NCI-H226 (cell line): Measurements from ENCODE around the gene MED27.
A peak's percentile ranks its signal among the peaks of the same experiment; 100 is the strongest.

Experiments
- DNase-seq: peaks from one replicate; pipeline ENCODE4 v3.0.0-alpha.2; 2015

MED27 gene

DNA sequence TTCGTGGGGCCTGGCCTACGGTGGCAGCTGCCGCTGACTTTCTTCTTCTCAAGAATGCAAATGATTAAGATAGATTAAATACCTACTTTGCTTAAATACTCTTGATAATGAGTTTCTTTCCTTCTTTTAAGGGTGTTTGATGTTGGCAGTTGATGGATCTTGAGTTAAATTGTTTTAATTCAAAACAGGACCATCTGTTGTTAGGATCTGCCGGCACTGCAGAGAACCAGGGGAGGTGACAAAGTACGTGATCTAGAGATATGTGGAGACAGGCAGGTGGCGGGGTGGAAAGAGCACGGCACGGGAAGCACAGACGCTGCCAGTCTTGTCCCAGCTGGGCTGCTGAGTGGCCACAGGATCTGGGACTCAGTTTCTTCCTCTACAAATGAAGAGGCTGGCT is 37.9 kb downstream of the MED27 start:
- DNase-seq, result no peak

DNA sequence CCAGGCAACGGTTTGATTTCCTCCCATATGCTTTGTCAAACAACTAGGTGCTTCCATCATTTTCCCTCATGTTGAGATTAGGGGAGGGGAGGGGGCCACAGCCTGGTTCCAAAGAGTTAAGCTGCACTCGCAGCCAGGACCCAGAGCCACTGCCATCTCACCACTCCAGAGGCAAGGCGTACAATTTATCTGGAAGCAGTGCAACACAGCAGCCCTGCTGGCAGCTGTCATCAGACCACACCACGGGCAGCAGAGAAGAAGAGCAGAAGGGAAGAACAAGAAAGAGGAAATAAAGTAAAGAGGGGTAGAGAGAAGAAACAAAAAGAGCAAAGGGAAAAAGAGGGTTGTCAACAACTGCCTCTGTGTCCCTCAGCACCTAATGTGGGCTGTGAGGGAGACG is 38.9 kb downstream of the MED27 start:
- no peak for DNase-seq

DNA sequence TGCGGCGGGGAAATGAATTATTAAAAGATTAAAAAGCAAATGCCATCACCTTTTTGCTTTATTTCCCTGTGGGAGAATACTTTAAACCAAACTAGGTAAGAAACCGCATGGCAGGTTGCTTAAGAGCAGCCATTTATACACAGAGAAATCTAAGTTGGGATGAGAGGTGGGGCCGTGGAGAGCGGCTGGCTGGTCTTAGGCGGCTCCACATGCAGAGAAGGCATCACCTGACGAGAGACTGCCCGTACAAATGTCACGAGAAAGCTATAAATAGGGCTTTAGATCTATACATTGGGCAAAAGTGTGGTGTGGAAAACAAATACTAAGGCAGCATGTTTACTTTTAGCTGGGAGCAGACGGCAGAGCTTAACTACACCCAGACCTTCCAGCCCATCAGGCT is 39.4 kb downstream of the MED27 start:
- DNase-seq, result no peak

- no peak for DNase-seq
These were observed 40.4 kb downstream of the MED27 start for GRCh38 chr9:132039284-132039683.

DNA sequence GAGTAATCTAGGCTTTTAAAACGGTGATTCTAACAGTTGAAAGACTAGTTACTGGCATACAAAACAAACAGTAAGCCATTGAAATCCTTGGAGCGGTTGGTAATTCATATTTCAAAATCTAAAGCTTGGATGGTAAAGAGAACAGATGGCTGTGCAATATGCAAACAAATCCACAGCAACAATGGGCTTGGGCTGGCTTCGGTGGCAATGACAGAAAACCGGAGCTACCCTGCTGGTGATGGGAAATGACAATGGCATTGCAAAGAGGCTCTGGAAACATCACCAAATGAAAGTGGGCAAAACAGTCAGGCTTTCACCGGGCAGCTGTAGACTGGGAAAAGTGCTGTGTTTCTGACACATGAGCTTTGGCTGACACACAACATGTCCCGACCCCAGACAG is 42.2 kb downstream of the MED27 start:
- DNase-seq, result no peak

GRCh38 chr9:132036521-132036920 is 43.1 kb downstream of the MED27 start:
- no peak for DNase-seq

DNA sequence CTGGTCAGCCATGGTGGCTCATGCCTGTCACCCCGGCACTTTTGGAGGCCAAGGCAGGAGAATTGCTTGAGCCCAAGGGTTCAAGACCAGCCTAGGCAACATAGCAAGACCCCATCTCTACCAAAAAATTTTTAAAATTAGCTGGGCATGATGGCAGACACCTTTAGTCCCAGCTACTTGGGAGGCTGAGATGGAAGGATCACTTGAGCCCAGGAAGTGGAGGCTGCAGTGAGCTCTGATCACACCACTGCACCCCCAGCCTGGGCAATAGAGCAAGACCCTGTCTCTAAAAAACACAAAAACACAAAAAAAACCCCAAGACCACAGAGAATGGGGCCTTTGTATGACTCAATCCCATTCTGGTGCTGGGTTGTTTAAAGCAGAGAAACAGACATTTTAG is 44.0 kb downstream of the MED27 start:
- no peak for DNase-seq

- DNase-seq, result no peak
These were observed 47.3 kb downstream of the MED27 start for GRCh38 chr9:132032238-132032950.

DNA sequence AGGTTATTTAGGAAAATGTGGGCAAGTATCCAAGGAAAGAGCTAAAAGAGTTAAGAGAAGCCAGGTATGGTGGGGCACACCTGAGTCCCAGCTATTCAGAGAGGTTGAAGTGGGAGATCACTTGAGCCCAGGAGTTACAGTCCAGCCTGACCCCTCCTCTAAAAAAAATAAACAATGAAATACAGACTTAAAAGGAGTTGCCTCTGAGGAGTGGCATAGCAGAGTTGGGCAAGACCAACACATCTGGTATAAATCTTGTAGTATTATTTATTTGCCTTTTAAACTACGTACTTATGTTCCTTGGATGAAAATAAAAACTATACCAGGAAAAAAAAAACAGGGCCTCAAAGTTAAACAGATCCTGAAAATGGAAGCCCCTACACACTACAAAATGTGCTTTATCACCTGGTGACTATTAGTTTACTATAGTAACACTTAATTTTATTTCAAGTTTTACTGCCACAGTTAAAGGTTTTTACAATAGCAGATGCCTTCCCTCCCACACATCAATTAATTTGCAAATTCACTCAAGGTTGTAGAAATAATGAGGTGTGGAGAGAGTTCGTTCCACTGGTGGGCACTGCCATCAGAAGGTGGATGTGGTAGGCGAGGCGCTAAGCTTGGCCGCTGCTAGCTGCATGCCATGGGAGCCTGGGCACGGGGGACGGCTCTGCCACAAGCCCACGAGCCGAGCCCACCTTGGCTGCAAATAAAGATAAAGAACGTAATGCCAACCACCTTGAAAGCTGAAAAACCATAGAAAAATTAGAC is 48.0 kb downstream of the MED27 start:
- DNase-seq, result no peak

DNA sequence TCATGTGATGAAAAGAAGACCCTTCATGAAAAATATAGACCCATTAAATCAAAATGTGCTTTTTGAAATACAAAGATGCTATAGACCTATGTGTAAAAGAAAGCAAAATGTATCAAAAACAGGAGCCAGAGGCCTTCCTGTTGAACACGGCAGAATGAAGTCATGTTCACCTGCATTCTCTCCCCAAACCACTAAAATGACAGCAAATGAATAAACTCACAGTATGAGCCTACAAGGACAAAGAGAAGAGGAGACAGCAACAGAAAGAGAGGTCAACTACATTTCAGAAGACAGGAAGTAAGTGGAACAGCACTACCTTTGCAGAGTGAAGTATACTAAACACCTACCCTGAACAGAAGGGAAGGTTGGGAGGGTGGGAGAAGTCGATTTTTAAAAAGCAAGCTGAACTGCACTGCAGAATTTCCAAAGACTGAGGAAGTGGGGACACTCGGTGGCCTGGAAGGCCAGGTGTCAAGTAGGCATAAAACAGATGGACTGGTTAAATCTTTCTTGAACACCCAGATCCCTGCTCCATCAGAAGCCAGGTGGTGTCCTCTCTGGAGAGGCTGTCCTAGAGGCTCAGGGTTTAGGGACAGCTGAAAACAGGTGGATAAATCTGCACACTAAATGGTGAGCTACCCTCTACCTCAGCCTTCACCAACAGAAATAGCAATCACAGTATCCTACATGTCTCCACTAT is 48.9 kb downstream of the MED27 start:
- no peak for DNase-seq

DNA sequence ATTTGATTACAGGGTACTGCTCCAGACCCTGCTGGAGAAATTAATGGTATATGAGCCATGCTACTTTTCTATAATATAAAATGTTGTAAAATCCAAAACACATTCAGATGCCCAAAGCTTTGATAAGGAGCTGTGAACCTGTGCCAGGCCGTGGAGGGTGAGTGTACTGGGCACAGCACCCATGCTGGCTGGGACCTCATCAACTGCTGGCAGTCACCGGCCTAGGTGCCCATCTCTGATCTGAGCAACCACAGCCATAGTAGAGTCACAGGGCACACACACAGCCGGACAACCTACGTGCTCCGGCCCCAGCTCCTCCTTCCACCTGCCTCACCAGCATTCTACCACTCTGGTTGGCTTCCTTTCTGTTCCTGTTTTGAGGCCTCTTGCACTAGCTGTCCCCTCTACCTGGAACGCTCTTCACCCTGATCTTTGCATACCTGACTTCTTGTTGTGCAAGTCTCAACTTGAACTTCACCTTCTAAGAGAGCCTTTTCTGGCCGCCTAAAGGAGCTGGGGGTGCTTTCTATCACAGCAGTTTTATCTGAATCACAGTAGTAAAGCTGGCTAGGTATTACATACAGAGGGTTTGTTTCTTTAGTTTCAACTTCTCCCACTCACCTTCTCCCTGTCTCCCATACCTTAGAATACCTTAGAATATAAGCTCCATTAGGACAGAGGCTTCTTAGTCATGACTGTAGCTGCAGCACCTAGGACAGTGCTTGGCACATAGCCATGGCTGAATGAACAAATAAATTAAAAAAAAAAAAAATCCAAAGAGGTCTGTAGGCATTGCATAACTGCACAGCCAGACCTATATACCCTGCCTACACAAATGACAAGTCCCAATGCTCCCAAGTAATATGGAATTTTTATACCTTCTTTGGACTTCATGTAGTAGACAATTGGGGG is 51.7 kb downstream of the MED27 start:
- DNase-seq, result no peak

DNA sequence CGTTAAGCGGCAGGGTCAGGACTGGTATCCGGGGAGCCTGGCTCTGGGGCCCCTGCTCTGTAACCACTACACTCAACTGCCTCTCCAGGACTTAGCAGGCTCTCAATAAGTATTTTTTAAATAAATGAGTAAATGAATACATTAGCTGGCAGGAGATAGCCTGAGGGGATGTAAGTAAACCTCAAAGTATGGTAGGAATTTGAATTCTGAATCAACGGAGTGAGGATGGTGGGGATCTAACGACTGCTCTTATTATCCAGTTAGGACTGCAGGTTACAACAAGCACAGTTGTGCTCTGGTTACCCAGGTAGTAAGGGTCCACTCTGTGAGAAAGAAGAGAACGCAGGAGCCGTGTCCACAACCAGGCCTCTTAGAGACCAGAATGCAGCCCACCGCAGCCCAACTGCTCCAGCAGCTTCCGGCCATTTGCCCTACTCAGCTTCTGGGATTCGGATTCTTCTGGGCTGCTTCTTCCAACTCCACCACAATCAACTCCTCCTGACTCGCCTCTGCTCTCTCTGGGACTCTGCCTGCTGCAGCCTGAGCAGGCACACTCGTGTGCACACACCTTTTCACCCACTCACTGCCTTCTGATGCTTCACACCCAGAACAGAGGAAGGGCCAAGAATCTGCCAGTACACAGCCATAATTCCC is 52.6 kb downstream of the MED27 start:
- DNase-seq, result peak; percentile 82

DNA sequence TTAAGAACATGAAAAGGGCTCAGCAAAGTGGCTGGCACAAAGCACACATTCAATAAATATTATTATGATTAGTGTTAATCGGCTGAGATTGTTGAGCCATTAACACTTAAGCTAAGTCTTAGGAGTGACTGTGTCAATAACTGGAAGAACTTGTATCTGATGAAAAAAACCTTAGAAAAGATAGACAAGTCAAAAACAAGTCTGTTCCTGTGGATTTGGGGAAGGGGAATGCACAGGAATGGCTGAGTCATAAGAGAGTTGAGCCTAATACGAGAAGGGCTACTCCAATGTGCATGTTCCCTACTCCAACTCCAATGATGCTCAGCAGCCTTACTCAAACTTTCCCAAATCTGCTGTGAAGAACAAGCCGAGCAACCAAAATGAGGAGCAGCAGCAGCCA is 53.9 kb downstream of the MED27 start:
- DNase-seq, result no peak

GRCh38 chr9:132024589-132024988 is 55.1 kb downstream of the MED27 start:
- DNase-seq, result no peak

DNA sequence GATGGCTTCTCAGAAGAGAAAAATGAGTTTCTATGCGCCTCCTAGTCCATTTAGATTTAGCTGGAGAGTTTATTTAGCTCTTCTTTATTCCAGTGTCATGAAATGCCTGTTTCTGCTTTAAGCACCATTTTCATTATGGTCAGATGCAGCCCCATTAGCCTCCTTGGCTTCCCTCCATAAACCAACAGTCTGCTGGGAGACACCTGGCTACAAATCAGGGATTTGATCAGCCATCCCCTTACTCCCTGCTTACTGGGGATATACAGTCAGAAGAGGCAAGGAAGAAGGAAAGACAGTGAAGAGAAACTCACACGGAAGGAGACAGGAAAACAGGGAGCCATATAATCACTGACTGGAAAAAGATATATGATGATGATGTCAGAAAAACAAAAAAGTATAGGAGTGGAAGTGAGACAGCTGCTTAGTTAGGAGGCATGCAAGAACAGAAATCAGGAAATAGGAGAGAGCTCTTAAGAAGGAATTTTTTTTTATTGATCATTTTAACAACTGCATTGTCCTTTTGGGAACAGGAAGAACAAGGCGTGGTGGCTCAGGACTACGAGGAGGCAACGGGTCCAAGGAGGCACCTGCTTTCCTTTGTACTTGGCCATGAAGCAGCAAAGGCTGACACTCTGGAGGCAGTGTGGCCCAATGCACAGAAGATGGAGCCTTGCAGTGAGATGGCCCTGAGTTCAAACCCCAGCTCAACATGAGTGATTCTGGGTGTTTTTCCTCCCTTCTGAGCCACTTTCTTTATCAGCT is 56.1 kb downstream of the MED27 start:
- DNase-seq, result no peak

DNA sequence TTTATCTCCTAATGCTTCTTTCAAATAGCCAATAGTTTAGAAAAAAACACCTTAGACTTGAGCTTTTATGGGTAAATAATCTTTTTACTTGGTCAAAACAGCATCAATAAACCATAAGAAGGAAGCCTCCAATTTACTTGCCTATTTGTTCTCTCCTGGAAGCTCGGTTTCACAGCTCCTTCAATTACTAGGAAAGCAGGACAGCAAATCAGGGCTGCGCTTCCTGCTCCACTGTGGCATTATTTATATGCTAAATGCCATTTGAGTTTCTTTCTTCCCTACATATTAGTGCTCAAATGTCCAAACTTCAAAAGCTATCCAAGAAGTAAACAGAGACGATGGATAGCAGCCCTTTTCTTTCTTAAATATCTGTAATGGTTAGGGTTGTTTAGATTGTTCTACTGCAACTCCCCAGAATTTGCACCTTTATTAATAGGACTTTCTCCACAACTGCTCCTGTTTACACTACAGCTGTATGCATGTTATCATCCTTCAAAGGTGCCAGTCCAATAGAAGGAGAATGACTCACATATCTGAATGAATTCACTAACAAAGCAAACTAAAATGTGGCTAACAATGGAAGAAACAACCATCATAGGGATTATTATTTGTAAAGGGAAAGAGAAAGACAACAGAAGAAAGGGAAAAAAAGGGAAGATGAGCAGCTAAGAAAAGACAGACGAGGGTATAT is 58.7 kb downstream of the MED27 start:
- no peak for DNase-seq

DNA sequence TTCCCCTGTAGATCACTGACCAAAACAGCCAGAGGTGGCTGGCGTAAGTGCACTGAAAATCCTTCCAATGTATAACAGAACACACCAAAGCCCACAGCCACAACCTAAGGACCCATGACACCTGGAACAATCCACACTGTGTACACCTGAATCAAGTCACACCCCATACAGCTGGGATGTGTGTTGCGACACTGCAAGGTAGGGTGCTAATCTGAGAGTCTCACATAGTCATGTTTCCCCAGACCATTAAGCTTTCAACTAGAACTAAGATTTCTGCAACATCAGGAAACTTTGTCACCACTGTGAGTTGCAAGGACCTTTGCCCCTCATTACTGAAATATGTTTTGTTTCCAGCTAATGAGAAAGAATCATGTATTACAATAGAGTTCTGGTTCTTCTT is 59.4 kb downstream of the MED27 start:
- no peak for DNase-seq

DNA sequence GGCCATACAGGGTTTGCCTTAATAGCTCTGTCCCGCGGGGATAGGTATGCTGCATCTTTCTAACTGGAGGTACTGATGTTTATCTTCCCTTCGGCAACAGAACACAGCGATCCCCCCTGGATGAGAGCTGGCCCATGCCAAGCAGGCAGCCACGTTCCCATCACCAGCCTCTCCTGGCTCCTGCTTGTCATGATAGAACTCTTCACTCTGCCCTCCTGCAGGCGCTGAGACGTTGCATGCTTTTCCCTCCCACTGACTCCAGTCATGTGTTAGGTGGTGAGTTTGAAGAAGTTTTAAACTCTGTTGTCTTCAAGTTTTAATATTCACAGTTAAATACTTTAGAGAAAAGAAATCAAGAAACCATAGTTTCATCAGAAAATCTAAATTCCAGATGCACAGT is 60.0 kb downstream of the MED27 start:
- no peak for DNase-seq

- DNase-seq, result peak; percentile 69
These were observed 60.7 kb downstream of the MED27 start for GRCh38 chr9:132018957-132019405.

- DNase-seq, result no peak
These were observed 63.2 kb downstream of the MED27 start for GRCh38 chr9:132016456-132016855.

DNA sequence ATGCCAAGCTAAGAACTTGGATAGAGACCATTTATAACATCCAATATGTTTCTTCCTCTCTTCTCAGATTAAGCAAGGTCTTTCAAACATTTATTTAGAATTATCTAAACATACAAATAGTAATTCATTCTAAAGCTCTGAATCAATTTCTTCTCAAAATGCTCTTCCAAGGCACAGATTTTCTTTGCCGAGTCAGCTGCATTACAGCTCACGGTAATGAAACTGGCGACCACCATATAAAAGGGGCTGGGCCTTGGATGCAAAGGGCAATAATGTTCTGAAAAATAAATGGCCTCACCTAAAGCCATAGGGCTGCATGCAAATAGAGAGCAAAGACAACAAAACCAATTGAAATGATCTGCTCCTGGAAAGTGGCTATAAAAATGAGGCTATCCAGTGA is 63.8 kb downstream of the MED27 start:
- no peak for DNase-seq
